C4-2B (cell line): Measurements from ENCODE around the gene EFNA2.

Experiments used
- H3K27ac ChIP-seq: fragments of 450-650 bp; 2 replicates; pipeline ENCODE4 v1.5.1; 2017
- CTCF ChIP-seq: fragments of 450-650 bp; conservative IDR thresholded peaks from 2 replicates; pipeline ENCODE4 v1.5.1; 2017; ENCODE audit warnings: mild to moderate bottlenecking
- ZFX ChIP-seq: fragments of 450-650 bp; IDR thresholded peaks from 2 replicates; pipeline ENCODE4 v1.6.1; 2017

The EFNA2 gene

DNA sequence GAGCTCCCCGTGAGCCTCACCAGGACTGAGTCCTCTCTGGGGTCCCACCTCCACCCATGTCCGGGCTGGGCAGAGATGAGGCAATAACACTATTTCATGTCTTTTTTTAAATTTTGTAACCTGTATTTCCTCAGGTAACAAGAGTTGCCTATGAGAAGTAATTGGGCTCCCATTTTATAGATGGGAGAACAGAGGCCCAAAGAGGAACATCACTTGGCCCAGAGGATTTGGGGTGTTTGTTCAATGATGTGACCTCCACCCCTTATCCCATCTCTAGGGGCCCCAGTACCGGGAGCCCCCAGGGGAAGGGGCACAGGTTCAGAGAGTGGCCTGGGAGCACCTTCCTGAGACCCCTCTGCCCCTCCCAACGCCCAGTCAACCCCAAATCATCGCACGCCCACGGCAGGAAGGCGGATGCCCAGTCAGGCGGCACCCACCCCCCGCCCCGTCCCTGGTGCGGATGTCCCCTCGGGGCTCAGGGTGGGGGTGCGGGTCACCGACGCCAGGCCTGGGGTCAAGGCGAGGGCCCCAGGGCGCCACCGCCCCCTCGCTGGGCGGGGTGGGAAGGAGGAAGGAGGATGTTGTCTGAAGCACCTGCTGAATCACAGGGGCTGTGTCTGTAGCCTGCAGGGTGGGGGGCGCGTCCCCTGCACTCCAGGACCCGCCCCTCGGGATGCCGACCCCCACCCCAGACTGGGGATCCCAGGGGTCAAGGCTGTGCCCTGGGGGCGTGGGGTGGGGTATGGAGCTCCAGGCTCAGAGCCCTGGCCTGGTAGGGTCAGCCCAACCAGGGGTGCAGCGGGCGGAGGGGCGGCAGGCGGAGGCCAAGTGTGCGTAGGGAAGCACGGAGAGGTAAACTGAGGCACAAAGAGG, 25.6 kb upstream of the EFNA2 start:
- H3K27ac ChIP-seq = peak overlapping the region; percentile 96
- no peak for TF ChIP-seq CTCF
- TF ChIP-seq ZFX = no peak

GRCh38 chr19:1260749-1261537, 24.7 kb upstream of the EFNA2 start:
- peak overlapping the region; percentile 96 for H3K27ac ChIP-seq
- TF ChIP-seq CTCF (no peak), ZFX (no peak)

- H3K27ac ChIP-seq = peak overlapping the region; percentile 96
- TF ChIP-seq CTCF (no peak; the same call in 1 of the 2 replicates), ZFX (no peak)
Measured at GRCh38 chr19:1261538-1261797, 24.2 kb upstream of the EFNA2 start.

- TF ChIP-seq CTCF = no peak; the same call in 1 of the 2 replicates
- TF ChIP-seq ZFX = peak; percentile 37; the same call in 1 of the 2 replicates
- peak overlapping the region; percentile 96 for H3K27ac ChIP-seq
Measured at GRCh38 chr19:1261798-1262622, 23.7 kb upstream of the EFNA2 start.

DNA sequence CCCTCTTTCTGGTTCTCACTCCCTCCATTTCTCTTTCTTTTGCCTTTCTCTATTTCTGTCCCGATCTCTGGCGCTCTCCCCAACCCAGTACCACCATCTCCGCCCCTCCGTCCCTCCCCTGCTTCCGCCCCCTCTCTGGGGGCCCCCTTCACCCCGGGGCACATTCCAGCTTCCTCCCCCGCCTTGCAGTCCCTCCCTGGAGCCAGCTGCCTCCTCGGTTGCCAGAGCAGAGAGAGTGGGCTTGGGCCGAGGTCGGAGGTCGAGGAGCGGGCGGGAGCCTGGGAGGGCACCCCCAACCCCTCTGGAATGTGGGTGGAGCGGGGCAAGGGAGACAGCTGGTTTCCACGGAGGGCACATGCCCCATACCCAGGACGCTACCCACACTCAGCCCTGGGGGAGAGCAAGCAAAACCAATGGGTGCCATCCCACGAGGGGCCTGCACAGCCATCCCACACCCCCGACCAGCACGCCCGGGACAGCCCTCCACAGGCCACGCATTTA, 23.0 kb upstream of the EFNA2 start:
- TF ChIP-seq ZFX = no peak
- peak overlapping the region; percentile 96 for H3K27ac ChIP-seq

DNA sequence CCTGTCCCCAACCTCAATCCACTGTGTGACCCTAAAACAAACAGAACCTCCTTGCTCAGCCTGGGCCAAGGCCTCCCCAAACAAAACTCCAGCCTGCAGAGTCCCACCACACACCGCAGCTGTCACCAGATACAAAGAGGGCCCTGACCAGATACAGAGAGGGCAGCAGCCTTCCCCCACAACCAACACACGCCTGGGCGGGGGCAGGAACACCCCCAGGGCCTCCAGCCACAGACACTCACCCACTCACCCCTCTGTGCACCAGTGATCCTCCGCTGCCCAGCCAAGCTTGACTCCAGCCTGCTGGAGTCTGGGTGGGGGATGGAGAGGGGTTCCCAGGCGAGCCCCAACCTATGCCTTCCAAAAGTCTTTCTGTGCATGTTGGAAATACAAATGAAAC, 22.5 kb upstream of the EFNA2 start:
- TF ChIP-seq ZFX (no peak), CTCF (no peak)
- H3K27ac ChIP-seq = peak overlapping the region; percentile 96

DNA sequence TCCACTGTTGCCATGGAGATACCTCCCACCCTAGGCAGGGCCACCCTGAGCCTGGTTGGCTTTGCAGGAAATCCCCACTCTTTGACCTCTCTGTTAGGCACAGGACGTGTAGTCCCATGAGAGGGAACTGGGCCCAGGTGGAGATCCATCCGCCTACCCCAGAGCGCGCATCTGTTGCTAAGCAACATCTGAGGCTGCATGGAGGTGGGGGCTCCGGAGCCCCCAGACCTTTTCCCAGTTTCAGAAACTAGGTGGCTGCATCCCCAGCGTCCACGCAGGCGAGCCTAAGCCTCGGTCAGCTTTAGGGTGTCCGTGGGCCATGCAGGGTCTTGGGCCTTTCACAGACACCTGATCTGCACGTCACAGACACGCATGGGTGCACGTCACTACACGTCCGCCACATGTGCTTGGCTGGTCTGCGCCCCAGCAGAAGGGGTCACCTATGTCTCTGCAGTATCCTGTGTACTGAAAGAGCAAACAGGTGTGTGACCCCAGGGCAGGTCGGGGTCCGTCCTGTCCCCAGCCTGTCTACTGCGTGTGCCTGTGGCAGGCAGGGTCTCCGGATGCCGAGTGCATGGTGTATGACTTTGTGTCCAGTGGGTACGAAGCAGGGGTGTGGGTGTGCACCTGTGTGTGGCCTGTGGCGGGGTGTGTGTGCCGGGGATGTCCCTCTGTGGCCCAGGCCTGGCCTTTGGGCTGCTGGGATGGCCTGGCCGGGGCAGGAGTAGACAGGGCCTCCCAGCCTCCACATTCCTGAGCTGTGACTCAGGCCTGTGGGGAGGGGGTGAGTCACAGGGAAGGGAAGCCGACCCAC, 20.7 kb upstream of the EFNA2 start:
- TF ChIP-seq CTCF (no peak), ZFX (no peak)
- H3K27ac ChIP-seq = peak overlapping the region; percentile 94
